MCF 10A (cell line): ENCODE results near the gene UBD. TPM values are rescaled to one million over a fixed set of nuclear protein-coding genes. Genes with fewer than 3 reads are reported as not detected.

Source experiments
- BruUV-seq: library from RNA; stranded (reverse); fragments of 400-500 nt; replicated peaks from 2 replicates; lab custom pipeline; 2021; lab: Mats Ljungman, UMichigan
- CTCF ChIA-PET: fragments of 300-600 bp; sonication (Branson Sonifier 250); formaldehyde crosslinking; extraction: SDS; loops from one replicate; lab custom pipeline; 2021; ENCODE audit warnings: antibody characterized with exemption, inconsistent platforms; lab: Yijun Ruan, JAX
- POLR2A ChIA-PET: fragments of 300-600, 350-650 bp; sonication (Branson Sonifier 250); formaldehyde crosslinking; extraction: SDS; loops from one replicate; lab custom pipeline; 2020; ENCODE audit warnings: antibody characterized with exemption, inconsistent platforms; lab: Yijun Ruan, JAX
- DNase-seq: peaks from one replicate; pipeline ENCODE4 v3.0.0-alpha.2; 2018; ENCODE audit not compliant: unreplicated experiment
- H3K27ac Mint-ChIP-seq: one replicate; pipeline ENCODE4 v1.8.0; 2022; ENCODE audit warnings: mild to moderate bottlenecking, low read depth, mixed read lengths; ENCODE audit not compliant: unreplicated experiment
- H3K27me3 Mint-ChIP-seq: one replicate; pipeline ENCODE4 v1.8.0; 2022; ENCODE audit warnings: mixed read lengths; ENCODE audit not compliant: insufficient read depth, unreplicated experiment
- H3K36me3 Mint-ChIP-seq: one replicate; pipeline ENCODE4 v1.8.0; 2022; ENCODE audit warnings: mild to moderate bottlenecking, moderate library complexity, mixed read lengths; ENCODE audit not compliant: insufficient read depth, unreplicated experiment
- H3K4me1 Mint-ChIP-seq: one replicate; pipeline ENCODE4 v1.8.0; 2022; ENCODE audit warnings: mixed read lengths; ENCODE audit not compliant: insufficient read depth, unreplicated experiment
- H3K4me3 Mint-ChIP-seq: one replicate; pipeline ENCODE4 v1.8.0; 2022; ENCODE audit warnings: mild to moderate bottlenecking, moderate library complexity, mixed read lengths; ENCODE audit not compliant: unreplicated experiment
- H3K9me3 Mint-ChIP-seq: one replicate; pipeline ENCODE4 v1.8.0; 2022; ENCODE audit warnings: mixed read lengths; ENCODE audit not compliant: unreplicated experiment
- CTCF ChIP-seq: fragments of 200-600 bp; IDR thresholded peaks from one replicate; pipeline ENCODE4 v1.8.0; 2022; ENCODE audit warnings: antibody characterized with exemption, mild to moderate bottlenecking; ENCODE audit not compliant: unreplicated experiment
- intact Hi-C: fragments of 100-400 bp; cut with micrococcal nuclease; formaldehyde crosslinking; loops from 2 replicates; pipeline ENCODE4 v1.14.1; 2022
- total RNA-seq: library from RNA; stranded (reverse); gene quantifications from 2 replicates; pipeline ENCODE4 v1.2.3, GENCODE V29; 2022

UBD gene
- total RNA-seq, 1 experiment from 2014 or later, result not detected

DNA sequence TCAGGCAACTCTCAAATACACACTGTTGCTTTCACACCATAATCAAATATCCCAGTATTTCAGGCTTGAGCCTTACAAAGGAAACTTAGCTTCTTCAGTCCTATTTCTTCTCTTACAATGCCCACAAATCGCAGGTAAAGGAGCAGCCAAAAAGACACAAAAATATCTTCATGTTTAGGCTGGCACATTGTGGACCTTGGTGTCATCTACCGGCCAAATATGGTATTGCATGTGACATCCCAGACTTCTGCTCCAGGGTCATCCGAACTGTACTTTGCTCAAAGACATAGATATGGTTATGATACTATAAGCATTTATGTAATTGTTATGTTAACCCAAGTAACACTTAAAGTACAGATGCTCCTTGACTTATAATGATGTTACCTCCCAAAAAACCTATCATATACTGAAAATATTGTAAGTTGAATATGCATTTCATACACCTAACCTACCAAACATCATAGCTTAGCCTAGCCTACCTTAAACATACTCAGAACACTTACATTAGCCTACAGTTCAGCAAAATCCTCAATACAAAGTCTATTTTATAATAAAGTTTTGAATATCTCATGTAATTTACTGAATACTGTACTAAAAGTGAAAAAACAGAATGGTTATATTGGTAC is 30.0 kb upstream of the UBD start:
- peak; percentile 92 for TF ChIP-seq CTCF
- no peaks in the 10 kb centered on the region for H3K36me3 Mint-ChIP-seq
- CTCF ChIA-PET, result interaction anchor here (0.6 to 3.9 kb wide), 23 partner anchors 8 to 1360 kb away, joined by 3 to 26 read pairs (median 4); partner anchors contain the start of genes OR12D1 and OR12D2
- no peaks in the 10 kb centered on the region for H3K4me1 Mint-ChIP-seq
- H3K27me3 Mint-ChIP-seq, result peaks cover 68% of the 10 kb centered on the region
- POLR2A ChIA-PET, result interaction anchor here (0.5 to 0.9 kb wide), 4 partner anchors 32 to 752 kb away, joined by 3 to 4 read pairs (median 4); no protein-coding TSS in a partner anchor
- BruUV-seq, result no TSS peak
- H3K27ac Mint-ChIP-seq, result no peak overlapping the region
- H3K9me3 Mint-ChIP-seq, result no peaks in the 10 kb centered on the region
- intact Hi-C loops, result loop anchor here (1.0 to 5.0 kb wide), 6 partner anchors 175 to 903 kb away; partner anchors contain the start of gene OR12D1
- peak; percentile 65 for DNase-seq
- H3K4me3 Mint-ChIP-seq, result no peak overlapping the region

GRCh38 chr6:29584821-29585220 is 25.3 kb upstream of the UBD start, which contains the start of gene OR2H2:
Gene OR2H2 (plus strand): TSS chr6:29585121. CDS start chr6:29587945, 2,824 bp downstream.
- Mint-ChIP-seq H3K4me1 (no peaks in the 10 kb centered on the region), H3K27me3 (peaks cover 80% of the 10 kb centered on the region), H3K36me3 (no peaks in the 10 kb centered on the region), H3K27ac (no peak within 1 kb of the TSS), H3K9me3 (no peaks in the 10 kb centered on the region), H3K4me3 (no peak within 1 kb of the TSS)
- no peak for TF ChIP-seq CTCF
- intact Hi-C loops, result loop anchor here (5.0 kb wide), 3 partner anchors 513 to 748 kb away; no protein-coding TSS in a partner anchor
- ChIA-PET POLR2A (interaction anchor here (1.2 kb wide), 1 partner anchor 209 kb away, joined by 3 read pairs; no protein-coding TSS in a partner anchor), CTCF (interaction anchor here (1.1 kb wide), 1 partner anchor 208 kb away, joined by 3 read pairs; no protein-coding TSS in a partner anchor)
- BruUV-seq, result no TSS peak
- no peak for DNase-seq

DNA sequence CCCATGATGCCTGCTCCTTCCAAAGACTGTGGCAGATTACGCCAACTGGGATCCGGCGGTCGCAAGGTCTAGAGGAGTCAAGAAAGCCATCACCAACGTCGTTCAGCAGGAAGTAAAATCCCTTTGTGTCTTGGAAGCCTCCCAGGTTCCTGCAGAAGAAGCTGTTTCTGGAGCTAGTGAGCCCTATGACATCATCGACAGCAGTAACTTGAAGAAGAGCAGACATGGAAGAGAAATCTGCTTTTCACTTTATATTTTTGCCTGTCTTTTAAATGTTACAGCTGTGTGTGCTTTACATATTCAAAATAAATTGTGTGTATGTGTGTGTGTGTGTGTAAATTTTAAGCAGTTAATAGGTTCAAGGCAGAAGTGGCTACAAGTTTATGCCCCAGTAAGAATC is 18.0 kb upstream of the UBD start:
- intact Hi-C loops, result no loop called here
- no peak overlapping the region for H3K27ac Mint-ChIP-seq
- no peaks in the 10 kb centered on the region for H3K36me3 Mint-ChIP-seq
- ChIA-PET CTCF (interaction anchor here (1.0 to 1.8 kb wide), 2 partner anchors 11 to 79 kb away, joined by 3 to 8 read pairs; partner anchors contain the start of gene MOG), POLR2A (interaction anchor here (0.6 kb wide), 1 partner anchor 128 kb away, joined by 5 read pairs; no protein-coding TSS in a partner anchor)
- H3K9me3 Mint-ChIP-seq, result no peaks in the 10 kb centered on the region
- no peak for DNase-seq
- no peak for TF ChIP-seq CTCF
- no peak overlapping the region for H3K4me3 Mint-ChIP-seq
- H3K27me3 Mint-ChIP-seq, result peaks cover 76% of the 10 kb centered on the region
- no peaks in the 10 kb centered on the region for H3K4me1 Mint-ChIP-seq
- BruUV-seq, result no TSS peak

- no peak overlapping the region for H3K27ac Mint-ChIP-seq
- H3K36me3 Mint-ChIP-seq, result no peaks in the 10 kb centered on the region
- no peaks in the 10 kb centered on the region for H3K9me3 Mint-ChIP-seq
- no TSS peak for BruUV-seq
- intact Hi-C loops, result no loop called here
- ChIA-PET CTCF (interaction anchor here (2.1 kb wide), 1 partner anchor 13 kb away, joined by 10 read pairs; no protein-coding TSS in a partner anchor), POLR2A (no interaction called here)
- DNase-seq, result no peak
- no peak for TF ChIP-seq CTCF
- H3K27me3 Mint-ChIP-seq, result peaks cover 91% of the 10 kb centered on the region
- no peaks in the 10 kb centered on the region for H3K4me1 Mint-ChIP-seq
- H3K4me3 Mint-ChIP-seq, result no peak overlapping the region
Observed at GRCh38 chr6:29576056-29576455, 16.5 kb upstream of the UBD start.
